Activated naive CD4-positive, alpha-beta T cell treated with anti-CD3 and anti-CD28 coated beads for 36 hours (primary cell): Measurements from ENCODE around the gene CDKN2A. TPM values are rescaled to one million over a fixed set of nuclear protein-coding genes. Genes with fewer than 3 reads are reported as not detected.
"Not testable (repeated sequence)": the region's sequence is repeated elsewhere in the genome, so short reads cannot be mapped to it uniquely, and the experiment has no call there.

ENCODE experiments used
- CTCF ChIA-PET: fragments of 350-600 bp; sonication (Branson Sonifier 250); formaldehyde crosslinking; loops from one replicate; lab custom pipeline; 2021; ENCODE audit warnings: antibody characterized with exemption; lab: Charles Lee
- DNase-seq: peaks from one replicate; pipeline ENCODE4 v3.0.0-alpha.2; 2020
- H3K27ac Mint-ChIP-seq: one replicate; pipeline ENCODE4 v1.8.0; 2021; ENCODE audit warnings: mild to moderate bottlenecking, mixed read lengths
- H3K27me3 Mint-ChIP-seq: one replicate; pipeline ENCODE4 v1.8.0; 2021; ENCODE audit warnings: low read depth, mixed read lengths
- H3K36me3 Mint-ChIP-seq: one replicate; pipeline ENCODE4 v1.8.0; 2021; ENCODE audit warnings: low read depth, mixed read lengths
- H3K4me1 Mint-ChIP-seq: one replicate; pipeline ENCODE4 v1.8.0; 2021; ENCODE audit warnings: low read depth, mixed read lengths
- H3K4me3 Mint-ChIP-seq: one replicate; pipeline ENCODE4 v1.8.0; 2021; ENCODE audit warnings: mild to moderate bottlenecking, moderate library complexity, mixed read lengths
- H3K9me3 Mint-ChIP-seq: one replicate; pipeline ENCODE4 v1.8.0; 2021; ENCODE audit warnings: mixed read lengths
- intact Hi-C: fragments of 100-400 bp; cut with micrococcal nuclease; formaldehyde crosslinking; loops from one replicate; pipeline ENCODE4 v1.15.1; 2023
- total RNA-seq, 2 experiments: library from RNA; stranded (reverse); gene quantifications; one replicate each; pipeline ENCODE4 v1.2.3, GENCODE V29; 2021

CDKN2A gene
- total RNA-seq, 2 experiments from 2014 or later = 0.57 to 0.89 TPM

DNA sequence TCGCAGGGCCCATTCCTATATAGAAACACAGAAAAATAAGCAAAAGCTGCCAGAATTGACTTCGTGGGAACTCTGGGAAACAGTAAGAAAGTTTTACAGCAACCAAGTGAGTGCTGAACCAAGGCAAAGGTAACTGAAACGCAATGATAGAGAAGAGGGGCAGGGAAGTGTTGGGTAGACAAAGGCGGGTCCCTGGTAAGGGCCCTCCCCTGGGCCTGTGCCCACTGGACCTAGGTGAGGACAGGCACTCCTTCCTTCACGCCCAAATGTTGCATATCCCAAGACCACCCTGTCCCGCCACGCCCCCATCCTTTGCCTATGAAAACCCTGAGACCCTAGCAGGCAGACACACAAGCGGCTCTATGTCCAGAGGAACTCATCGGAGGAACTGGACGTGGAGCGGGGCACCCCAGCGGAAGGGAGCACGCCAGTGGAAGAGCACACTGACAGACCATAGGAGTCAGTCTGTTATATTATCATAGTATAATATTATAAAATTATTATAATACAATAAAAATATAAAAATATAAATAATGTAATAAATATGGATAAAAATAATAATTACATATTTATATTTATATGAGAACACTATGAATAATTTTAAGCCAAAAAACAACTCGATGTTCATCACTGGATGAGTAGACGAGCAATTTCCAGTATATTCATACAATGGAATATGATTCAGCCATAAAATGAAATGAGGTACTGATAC, 27.9 kb downstream of the CDKN2A start:
- no peak overlapping the region for H3K27ac Mint-ChIP-seq
- DNase-seq = no peak
- peaks cover 9% of the 10 kb centered on the region for H3K9me3 Mint-ChIP-seq
- intact Hi-C loops = loop anchor here (1.0 to 5.0 kb wide), 3 partner anchors 9 to 1119 kb away; no protein-coding TSS in a partner anchor
- CTCF ChIA-PET = interaction anchor here (0.7 to 0.9 kb wide), 3 partner anchors 109 to 154 kb away, joined by 3 read pairs; no protein-coding TSS in a partner anchor
- peaks cover 9% of the 10 kb centered on the region for H3K36me3 Mint-ChIP-seq
- peaks cover 19% of the 10 kb centered on the region for H3K4me1 Mint-ChIP-seq
- no peak overlapping the region for H3K4me3 Mint-ChIP-seq
- peaks cover 89% of the 10 kb centered on the region for H3K27me3 Mint-ChIP-seq

DNA sequence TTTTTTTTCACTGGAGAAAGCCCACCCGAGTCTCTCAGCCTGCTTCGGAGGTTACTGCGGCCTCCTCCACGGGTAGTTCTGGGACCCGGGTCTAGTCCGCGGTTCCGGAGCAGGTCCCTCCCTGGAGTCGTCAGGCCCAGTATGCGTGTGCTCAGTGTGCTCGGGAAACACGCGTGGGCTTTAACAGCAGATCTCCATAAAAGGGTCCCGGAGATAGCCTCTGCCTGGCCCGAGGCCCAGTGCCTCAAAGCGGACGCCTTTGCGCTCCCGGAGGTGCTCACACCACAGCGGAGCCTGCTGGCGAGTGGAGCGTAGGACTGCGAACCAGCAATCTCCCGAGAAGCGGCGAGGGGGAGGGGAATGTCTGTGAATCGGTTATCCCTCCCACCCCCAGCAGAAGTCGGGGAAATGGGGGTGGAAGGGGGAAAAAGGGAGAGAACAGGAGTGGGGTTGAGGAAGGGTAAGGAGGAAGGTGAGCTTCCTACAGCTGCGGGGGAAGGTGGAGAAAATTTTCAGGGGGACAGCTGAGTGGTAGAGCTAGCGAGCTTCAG, 28.7 kb downstream of the CDKN2A start:
- Mint-ChIP-seq H3K36me3 (peaks cover 9% of the 10 kb centered on the region), H3K4me1 (peaks cover 17% of the 10 kb centered on the region), H3K9me3 (peaks cover 9% of the 10 kb centered on the region), H3K27me3 (peaks cover 86% of the 10 kb centered on the region), H3K4me3 (peak overlapping the region; percentile 51), H3K27ac (no peak overlapping the region)
- intact Hi-C loops = loop anchor here (1.0 to 5.0 kb wide), 5 partner anchors 30 to 1118 kb away; no protein-coding TSS in a partner anchor
- CTCF ChIA-PET = interaction anchor here (0.7 to 0.9 kb wide), 3 partner anchors 108 to 153 kb away, joined by 3 read pairs; no protein-coding TSS in a partner anchor
- DNase-seq = peak; percentile 68

DNA sequence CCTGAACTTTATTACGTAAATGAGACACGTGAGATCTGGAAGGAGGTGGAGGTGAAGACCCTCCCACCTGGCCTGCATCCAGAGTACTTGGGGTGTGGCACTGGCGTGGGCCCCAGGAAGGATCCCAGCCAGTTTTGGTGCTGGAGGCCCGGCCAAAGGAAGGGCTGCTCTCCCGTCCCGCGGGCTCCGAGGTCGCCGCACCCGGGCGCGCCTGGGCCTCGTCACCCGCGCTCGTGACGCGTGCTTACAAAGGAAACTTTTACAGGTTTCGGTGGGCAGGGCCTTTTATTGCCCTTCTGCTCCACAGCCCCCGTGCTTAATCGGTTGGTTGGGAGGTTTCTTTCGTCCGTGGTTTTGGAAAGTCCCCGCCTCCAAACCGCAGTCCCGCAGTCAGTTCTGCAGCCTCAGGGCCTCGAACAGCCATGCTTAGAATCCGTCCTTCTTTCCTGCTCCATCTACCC, 29.2 kb downstream of the CDKN2A start:
- Mint-ChIP-seq H3K36me3 (peaks cover 8% of the 10 kb centered on the region), H3K27me3 (peaks cover 84% of the 10 kb centered on the region), H3K4me1 (peaks cover 17% of the 10 kb centered on the region), H3K27ac (no peak overlapping the region), H3K4me3 (peak overlapping the region; percentile 51), H3K9me3 (peaks cover 7% of the 10 kb centered on the region)
- CTCF ChIA-PET = no interaction called here
- DNase-seq = peak; percentile 67
- intact Hi-C loops = loop anchor here (1.0 to 5.0 kb wide), 5 partner anchors 30 to 1118 kb away; no protein-coding TSS in a partner anchor

DNA sequence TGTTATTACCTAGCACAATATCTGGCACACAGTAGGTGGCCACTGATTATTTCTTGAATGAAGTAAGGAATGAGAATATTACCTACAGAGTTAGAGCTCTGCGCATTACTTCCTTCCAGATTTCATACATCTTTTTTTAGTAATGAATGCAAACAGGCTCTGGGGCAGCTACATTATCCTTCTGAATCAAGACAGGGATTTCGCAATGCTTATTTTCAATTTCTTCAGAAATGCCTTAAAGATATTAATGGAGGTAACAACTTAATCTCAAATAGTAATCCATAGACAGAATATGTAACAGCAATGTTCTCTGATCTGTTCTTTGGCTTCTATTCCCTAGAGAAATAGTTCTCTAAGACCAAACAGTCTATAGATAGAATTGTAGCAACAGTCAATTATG, 32.6 kb downstream of the CDKN2A start:
- no peak for DNase-seq
- Mint-ChIP-seq H3K4me3 (no peak overlapping the region), H3K4me1 (peaks cover 9% of the 10 kb centered on the region), H3K27ac (no peak overlapping the region), H3K9me3 (no peaks in the 10 kb centered on the region), H3K27me3 (peaks cover 54% of the 10 kb centered on the region), H3K36me3 (no peaks in the 10 kb centered on the region)
- intact Hi-C loops = no loop called here
- CTCF ChIA-PET = interaction anchor here (1.2 to 1.4 kb wide), 2 partner anchors 47 to 200 kb away, joined by 3 to 4 read pairs; no protein-coding TSS in a partner anchor

DNA sequence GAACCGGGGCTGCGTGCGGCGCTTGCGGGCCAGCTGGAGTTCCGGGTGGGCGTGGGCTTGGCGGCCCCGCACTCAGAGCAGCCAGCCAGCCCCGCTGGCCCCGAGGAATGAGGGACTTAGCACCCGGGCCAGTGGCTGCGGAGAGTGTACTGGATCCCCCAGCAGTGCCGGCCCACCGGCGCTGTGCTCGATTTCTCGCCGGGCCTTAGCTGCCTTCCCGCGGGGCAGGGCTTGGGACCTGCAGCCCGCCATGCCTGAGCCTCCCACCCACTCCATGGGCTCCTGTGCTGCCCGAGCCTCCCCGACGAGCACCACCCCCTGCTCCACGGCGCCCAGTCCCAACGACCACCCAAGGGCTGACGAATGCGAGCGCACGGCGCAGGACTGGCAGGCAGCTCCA, 34.9 kb downstream of the CDKN2A start:
- DNase-seq, CTCF ChIA-PET, intact Hi-C loops, H3K36me3 Mint-ChIP-seq, H3K27ac Mint-ChIP-seq, H3K9me3 Mint-ChIP-seq, H3K4me3 Mint-ChIP-seq, H3K4me1 Mint-ChIP-seq: not testable (repeated sequence)
- peaks cover 34% of the 10 kb centered on the region for H3K27me3 Mint-ChIP-seq

DNA sequence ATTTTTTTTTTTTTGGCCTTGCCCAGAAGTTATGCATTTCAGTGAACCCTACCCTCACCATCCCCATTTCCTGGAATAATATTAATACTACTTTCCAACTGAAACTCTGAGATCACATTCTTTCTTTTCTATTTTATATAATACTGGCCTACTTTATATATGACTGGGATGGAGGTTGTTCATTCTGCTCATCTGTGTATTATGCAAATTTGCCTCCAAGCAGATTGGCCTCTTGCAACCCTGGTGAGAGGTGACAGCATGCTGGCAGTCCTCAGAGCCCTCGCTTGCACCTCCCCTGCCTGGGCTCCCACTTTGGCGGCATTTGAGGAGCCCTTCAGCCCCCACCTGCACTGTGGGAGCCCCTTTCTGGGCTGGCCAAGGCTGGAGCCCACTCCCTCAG, 35.4 kb downstream of the CDKN2A start:
- intact Hi-C loops = no loop called here
- no peaks in the 10 kb centered on the region for H3K4me1 Mint-ChIP-seq

DNA sequence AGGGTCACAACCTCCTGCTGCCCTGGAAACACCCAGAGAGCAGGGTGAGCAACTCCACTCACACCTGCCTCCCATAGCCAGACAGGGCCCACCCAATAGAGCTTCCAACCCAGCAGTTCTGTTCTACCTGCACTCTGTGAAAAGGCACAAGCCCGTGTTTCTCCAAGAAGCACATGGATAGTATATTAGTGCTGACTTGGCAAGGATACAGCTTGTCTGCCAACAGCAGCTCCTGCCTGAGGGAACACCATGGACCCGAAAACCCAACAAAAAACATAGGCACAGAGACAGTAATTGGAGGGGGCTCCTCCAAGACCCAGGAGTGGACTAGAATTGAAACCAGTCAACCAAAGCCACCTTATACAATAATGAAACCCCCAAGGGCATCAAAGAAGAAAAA, 48.6 kb downstream of the CDKN2A start:
- Mint-ChIP-seq H3K4me1 (no peaks in the 10 kb centered on the region), H3K9me3 (no peaks in the 10 kb centered on the region), H3K4me3 (no peak overlapping the region), H3K27ac (no peak overlapping the region), H3K27me3 (peaks cover 12% of the 10 kb centered on the region), H3K36me3 (no peaks in the 10 kb centered on the region)
- CTCF ChIA-PET = no interaction called here
- DNase-seq = no peak
- intact Hi-C loops = no loop called here

More for the DNA sequence above, 35.4 kb downstream of the CDKN2A start:
- no peak overlapping the region for H3K4me3 Mint-ChIP-seq
- CTCF ChIA-PET = no interaction called here
- no peak overlapping the region for H3K27ac Mint-ChIP-seq
- H3K36me3 Mint-ChIP-seq = no peaks in the 10 kb centered on the region
- no peak for DNase-seq
- H3K27me3 Mint-ChIP-seq = peaks cover 29% of the 10 kb centered on the region
- no peaks in the 10 kb centered on the region for H3K9me3 Mint-ChIP-seq

DNA sequence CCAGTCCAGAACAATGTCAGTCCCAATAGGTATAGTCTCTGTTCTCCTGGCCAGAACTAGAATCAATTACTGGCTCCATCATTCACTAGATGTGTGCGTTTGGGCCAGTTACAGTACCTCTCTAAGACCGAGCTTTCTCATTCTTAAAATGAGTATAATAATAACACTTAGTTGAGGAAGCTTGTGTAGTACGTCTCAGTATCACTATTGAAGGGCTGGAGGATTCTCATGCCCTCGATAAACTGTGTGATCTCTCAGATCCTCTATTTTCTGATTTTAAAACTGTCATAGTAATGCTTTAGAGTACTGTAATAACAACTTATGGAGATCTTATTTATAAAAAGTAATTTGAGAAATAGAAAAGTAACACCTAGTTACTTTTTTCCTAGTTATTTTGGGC, 50.7 kb downstream of the CDKN2A start:
- Mint-ChIP-seq H3K4me3 (no peak overlapping the region), H3K27ac (no peak overlapping the region), H3K36me3 (no peaks in the 10 kb centered on the region), H3K4me1 (no peaks in the 10 kb centered on the region), H3K9me3 (no peaks in the 10 kb centered on the region), H3K27me3 (peaks cover 12% of the 10 kb centered on the region)
- intact Hi-C loops = no loop called here
- no peak for DNase-seq
- CTCF ChIA-PET = no interaction called here

DNA sequence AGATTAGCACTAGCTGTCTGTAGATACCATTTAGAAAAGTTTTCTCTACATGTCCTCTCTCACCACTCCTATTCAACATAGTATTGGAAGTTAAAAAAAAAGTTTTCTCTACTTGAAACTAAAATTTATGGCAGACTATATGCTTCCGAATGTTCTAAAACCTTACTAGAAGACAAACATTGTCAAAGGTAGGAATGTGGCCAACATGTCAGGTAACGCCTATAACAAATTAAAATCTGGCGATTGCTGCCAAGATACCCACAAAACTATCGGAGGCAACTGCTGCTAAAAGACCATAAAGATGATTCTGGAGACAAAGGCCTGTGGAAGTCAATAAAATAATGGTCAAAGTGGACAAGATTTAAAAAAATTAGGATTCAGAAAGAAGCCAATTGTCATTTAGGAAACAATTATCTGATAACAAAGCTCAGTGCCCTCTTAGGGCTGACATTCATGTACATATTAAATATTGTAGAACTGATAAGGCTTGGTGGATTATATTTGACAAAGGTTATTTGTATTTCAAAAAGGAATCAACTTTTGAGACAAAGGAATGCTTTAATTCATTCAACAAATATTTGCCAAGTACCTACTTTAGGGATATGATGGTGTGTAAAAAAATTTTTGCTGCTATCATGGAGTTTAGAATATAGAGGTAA, 52.7 kb downstream of the CDKN2A start:
- no peak for DNase-seq
- CTCF ChIA-PET = no interaction called here
- Mint-ChIP-seq H3K27ac (no peak overlapping the region), H3K9me3 (no peaks in the 10 kb centered on the region), H3K4me3 (no peak overlapping the region), H3K36me3 (no peaks in the 10 kb centered on the region), H3K27me3 (peaks cover 10% of the 10 kb centered on the region), H3K4me1 (no peaks in the 10 kb centered on the region)
- intact Hi-C loops = no loop called here

DNA sequence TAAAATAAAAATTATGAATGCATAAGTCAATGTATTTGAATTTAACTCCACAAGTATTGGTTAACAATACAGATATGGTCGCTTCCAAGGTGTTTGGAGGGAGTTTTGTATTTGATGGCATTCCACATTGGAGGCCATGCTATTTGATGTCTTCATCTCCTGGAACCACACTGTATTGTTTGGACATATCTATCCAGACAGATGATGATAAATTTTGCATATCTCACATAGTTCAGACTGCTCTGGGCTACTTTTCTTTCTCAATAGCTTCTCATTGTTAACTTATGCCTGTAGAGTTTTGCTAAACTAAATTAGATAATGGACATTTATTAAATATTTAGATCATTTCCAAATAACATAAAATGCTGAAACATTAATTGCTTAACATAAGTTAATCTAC, 58.0 kb downstream of the CDKN2A start:
- Mint-ChIP-seq H3K9me3 (no peaks in the 10 kb centered on the region), H3K4me1 (no peaks in the 10 kb centered on the region), H3K27ac (no peak overlapping the region), H3K27me3 (no peaks in the 10 kb centered on the region), H3K36me3 (peaks cover 3% of the 10 kb centered on the region), H3K4me3 (no peak overlapping the region)
- intact Hi-C loops = no loop called here
- DNase-seq = no peak
- CTCF ChIA-PET = interaction anchor here (0.7 kb wide), 2 partner anchors 37 to 122 kb away, joined by 3 read pairs; no protein-coding TSS in a partner anchor

DNA sequence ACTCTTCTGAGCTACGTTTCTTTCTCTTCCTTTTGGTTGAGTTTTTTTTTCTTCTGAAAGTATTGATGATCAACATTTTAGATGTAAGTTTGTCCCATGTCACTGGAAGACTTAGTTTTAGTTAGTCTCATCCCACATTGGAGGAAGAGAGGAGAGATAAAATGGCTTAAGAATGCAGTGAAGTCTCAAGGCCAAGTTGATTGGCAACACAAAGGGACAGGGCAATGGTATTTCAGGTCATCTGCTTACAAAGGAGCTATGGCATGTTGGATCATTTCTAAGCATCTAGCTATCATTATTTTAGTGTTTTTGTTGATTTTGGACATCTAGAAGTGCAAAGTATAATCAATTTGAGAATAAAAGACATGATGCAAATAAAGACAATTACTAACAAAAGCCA, 58.6 kb downstream of the CDKN2A start:
- no peak overlapping the region for H3K27ac Mint-ChIP-seq
- no peak overlapping the region for H3K4me3 Mint-ChIP-seq
- H3K27me3 Mint-ChIP-seq = no peaks in the 10 kb centered on the region
- H3K9me3 Mint-ChIP-seq = no peaks in the 10 kb centered on the region
- H3K36me3 Mint-ChIP-seq = peaks cover 6% of the 10 kb centered on the region
- intact Hi-C loops = no loop called here
- H3K4me1 Mint-ChIP-seq = no peaks in the 10 kb centered on the region
- no peak for DNase-seq
- CTCF ChIA-PET = interaction anchor here (0.6 to 0.7 kb wide), 3 partner anchors 37 to 526 kb away, joined by 3 read pairs; no protein-coding TSS in a partner anchor

DNA sequence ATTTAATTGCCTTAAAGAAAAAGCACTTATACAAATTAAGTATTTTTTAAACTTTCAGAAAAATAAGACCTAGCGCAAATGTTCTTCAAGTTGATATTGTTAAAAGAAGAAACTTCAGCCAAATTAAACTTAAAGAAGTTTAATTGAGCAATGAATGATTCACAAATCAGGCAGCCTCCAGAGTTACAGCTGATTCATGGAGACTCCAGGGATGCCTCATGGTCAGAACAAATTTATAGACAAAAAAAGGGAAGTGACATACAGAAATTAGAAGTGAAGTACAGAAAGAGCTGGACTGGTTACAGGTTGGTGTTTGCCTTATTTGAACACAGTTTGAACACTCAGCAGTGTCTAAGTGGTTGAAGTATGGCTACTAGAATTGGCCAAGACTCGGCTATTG, 60.3 kb downstream of the CDKN2A start:
- Mint-ChIP-seq H3K27ac (no peak overlapping the region), H3K27me3 (no peaks in the 10 kb centered on the region), H3K4me1 (no peaks in the 10 kb centered on the region), H3K36me3 (peaks cover 6% of the 10 kb centered on the region), H3K9me3 (no peaks in the 10 kb centered on the region), H3K4me3 (no peak overlapping the region)
- CTCF ChIA-PET = interaction anchor here (1.0 kb wide), 1 partner anchor 75 kb away, joined by 3 read pairs; the partner anchor contains the start of gene CDKN2B
- intact Hi-C loops = no loop called here
- DNase-seq = no peak
